ENCODE measurements around the gene PCGF1. TPM values are rescaled to one million over a fixed set of nuclear protein-coding genes. Genes with fewer than 3 reads are reported as not detected.

The PCGF1 gene
- total and polyA plus RNA-seq, 9 of the 15 experiments (the other 6 are each of a cell fraction or from before 2014, with no cell fraction given) = 20.3 to 45.7 (median 29.3) TPM

DNA sequence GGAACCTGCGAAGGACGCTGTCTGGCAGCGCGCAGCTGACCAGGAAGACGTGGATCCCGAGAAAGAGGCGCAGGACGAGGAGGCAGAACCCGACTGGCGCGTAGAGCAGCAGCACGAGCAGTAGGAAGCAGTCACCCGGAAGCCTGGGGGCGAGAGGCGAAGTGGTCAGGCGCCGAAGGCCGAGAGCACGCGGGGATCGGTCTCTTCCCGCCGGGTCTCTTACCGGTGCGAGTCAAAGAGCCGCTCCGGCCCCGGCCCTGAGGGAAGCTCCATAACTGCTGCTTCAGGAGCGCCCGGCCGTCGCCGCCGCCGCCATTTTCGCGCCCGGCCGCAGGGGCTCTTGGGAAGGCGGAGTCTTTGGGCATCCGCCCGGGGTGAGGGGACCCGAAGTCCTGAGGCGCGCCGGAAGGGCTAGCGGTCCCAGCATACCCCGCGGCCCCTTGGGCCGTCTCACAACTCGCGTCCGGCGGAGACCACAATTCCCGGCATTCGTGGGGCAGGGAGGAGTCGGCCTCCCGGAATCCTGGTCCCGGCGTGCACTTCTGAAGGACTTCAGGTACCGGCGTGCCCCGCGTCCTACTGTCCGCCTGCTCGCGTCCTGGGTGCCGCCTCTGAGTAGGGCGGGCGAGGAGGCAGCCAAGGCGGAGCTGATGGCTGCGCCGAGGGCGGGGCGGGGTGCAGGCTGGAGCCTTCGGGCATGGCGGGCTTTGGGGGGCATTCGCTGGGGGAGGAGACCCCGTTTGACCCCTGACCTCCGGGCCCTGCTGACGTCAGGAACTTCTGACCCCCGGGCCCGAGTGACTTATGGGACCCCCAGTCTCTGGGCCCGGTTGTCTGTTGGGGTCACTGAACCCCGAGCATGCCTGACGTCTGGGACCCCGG is 22.1 kb upstream of the PCGF1 start, which contains the start of the genes AUP1 and HTRA2 (continued):
- TF ChIP-seq, protein P1, sequence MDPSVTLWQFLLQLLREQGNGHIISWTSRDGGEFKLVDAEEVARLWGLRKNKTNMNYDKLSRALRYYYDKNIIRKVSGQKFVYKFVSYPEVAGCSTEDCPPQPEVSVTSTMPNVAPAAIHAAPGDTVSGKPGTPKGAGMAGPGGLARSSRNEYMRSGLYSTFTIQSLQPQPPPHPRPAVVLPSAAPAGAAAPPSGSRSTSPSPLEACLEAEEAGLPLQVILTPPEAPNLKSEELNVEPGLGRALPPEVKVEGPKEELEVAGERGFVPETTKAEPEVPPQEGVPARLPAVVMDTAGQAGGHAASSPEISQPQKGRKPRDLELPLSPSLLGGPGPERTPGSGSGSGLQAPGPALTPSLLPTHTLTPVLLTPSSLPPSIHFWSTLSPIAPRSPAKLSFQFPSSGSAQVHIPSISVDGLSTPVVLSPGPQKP (CRISPR knock-in tag; IDR thresholded peaks at IDR 0.05) = no peak
- TF ChIP-seq ZNF140 (CRISPR knock-in tag; IDR thresholded peaks at IDR 0.05) (no peak), PHF8 (IDR thresholded peaks at IDR 0.05; ENCODE audit: borderline replicate concordance, low read length) (peak; percentile 92), ZNF639 (CRISPR knock-in tag; conservative IDR thresholded peaks at IDR 0.05 in 1 of 2, IDR thresholded peaks at IDR 0.05 in 1 of 2) (peak in 1 of 2 experiments; percentile 85; a peak in 2 of 4 replicates), ZNF507 (tag; conservative IDR thresholded peaks at IDR 0.05) (no peak), HMG20B (CRISPR knock-in tag; IDR thresholded peaks at IDR 0.05) (no peak), ZMIZ1 (IDR thresholded peaks at IDR 0.05; ENCODE audit: low read depth in 2 of 2, low read length in 2 of 2) (peak in 1 of 2 experiments; percentile 50; a peak in 1 of 4 replicates), ZBTB8A (IDR thresholded peaks at IDR 0.05; ENCODE audit: partially characterized antibody) (no peak), ZNF384 (IDR thresholded peaks at IDR 0.05; ENCODE audit: low read depth, low read length) (no peak), BDP1 (IDR thresholded peaks at IDR 0.05; ENCODE audit: insufficient read depth, insufficient read length) (no peak), UBTF (IDR thresholded peaks at IDR 0.05; ENCODE audit: borderline replicate concordance in 1 of 2, low read depth in 2 of 2, low read length in 2 of 2) (0 out of 4 replicates have a peak, but pooled peaks of 1 of the 2 experiments have one; percentile 34), ZNF76 (CRISPR knock-in tag; IDR thresholded peaks at IDR 0.05; ENCODE audit: borderline replicate concordance) (no peak; the same call in 1 of the 2 replicates), LCOR (CRISPR knock-in tag; IDR thresholded peaks at IDR 0.05) (peak; percentile 61; the same call in 1 of the 2 replicates)
- TF ChIP-seq, protein P2, sequence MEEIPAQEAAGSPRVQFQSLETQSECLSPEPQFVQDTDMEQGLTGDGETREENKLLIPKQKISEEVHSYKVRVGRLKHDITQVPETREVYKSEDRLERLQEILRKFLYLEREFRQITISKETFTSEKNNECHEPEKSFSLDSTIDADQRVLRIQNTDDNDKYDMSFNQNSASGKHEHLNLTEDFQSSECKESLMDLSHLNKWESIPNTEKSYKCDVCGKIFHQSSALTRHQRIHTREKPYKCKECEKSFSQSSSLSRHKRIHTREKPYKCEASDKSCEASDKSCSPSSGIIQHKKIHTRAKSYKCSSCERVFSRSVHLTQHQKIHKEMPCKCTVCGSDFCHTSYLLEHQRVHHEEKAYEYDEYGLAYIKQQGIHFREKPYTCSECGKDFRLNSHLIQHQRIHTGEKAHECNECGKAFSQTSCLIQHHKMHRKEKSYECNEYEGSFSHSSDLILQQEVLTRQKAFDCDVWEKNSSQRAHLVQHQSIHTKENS (CRISPR knock-in tag; IDR thresholded peaks at IDR 0.05) = no peak
- TF ChIP-seq, protein P3, sequence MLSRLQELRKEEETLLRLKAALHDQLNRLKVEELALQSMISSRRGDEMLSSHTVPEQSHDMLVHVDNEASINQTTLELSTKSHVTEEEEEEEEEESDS (CRISPR knock-in tag; IDR thresholded peaks at IDR 0.05) = no peak

Measured in K562 (cell line).